ENCODE results near the gene LILRB5. TPM values are rescaled to one million over a fixed set of nuclear protein-coding genes. Genes with fewer than 3 reads are reported as not detected.

LILRB5 gene
- polyA plus RNA-seq, 3 donors = 0.14 to 1.1 (median 0.17) TPM

DNA sequence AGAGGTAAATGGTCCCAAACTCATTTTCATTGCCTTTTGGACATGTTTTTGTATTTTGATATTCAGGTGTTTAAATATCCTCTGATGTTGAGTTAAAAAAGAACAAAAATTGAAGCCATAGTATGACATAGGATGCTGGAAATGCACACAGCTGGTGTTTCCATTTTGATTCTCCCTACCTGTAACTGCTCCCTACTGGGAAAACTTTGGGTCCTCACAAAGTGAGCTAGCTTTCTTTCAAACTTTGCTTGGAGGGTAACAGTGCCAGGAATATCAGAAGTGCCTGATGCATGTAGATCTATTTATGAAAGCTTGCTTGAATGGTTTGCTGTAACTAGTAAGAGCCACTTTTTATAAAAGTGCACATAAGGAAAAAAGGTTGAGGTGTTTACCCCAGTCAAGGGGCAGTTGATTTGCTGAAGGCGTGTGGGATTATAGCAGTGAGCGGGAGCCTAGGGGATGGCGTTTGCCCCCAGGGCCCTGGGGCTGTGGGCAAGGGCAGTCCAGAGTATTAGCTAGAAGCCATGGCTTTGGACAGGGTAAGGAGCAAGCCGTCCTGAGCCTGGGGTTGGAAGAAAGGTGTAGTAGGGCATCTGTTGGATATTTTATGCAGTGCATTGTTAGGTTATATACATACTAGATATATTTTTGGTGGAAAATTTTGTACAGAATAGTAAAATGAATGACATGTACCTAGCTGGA, 52.2 kb downstream of the LILRB5 start:
- H3K4me2 ChIP-seq (replicated peaks; ENCODE audit: extremely low read depth, low read length, poor library complexity, severe bottlenecking) = peak overlapping the region; percentile 99
- Mint-ChIP-seq H3K27me3 (ENCODE audit: low read depth in 3 of 3) (peaks cover 0 to 5% (median 0%) of the 10 kb centered on the region in 3 donors), H3K36me3 (peaks cover 75 to 78% of the 10 kb centered on the region in 2 donors), H3K27ac (peak overlapping the region; percentile 91 to 100 (median 100)), H3K9me3 (peaks cover 0 to 4% (median 0%) of the 10 kb centered on the region in 7 donors), H3K4me1 (peaks cover 76% of the 10 kb centered on the region), H3K4me3 (peak overlapping the region; percentile 100)
- no peaks in the 10 kb centered on the region for H3K27me3 ChIP-seq (ENCODE audit: control insufficient read depth in 2 of 2, insufficient read depth in 2 of 2, low read length in 2 of 2)
- peaks cover 86 to 88% of the 10 kb centered on the region in 2 donors for H3K4me1 ChIP-seq (ENCODE audit: control insufficient read depth in 1 of 2, insufficient read depth in 2 of 2, low read length in 2 of 2)
- peak overlapping the region; percentile 2 to 99 (median 26) for H3K4me3 ChIP-seq (replicated peaks in 1 of 3; ENCODE audit: low read depth in 2 of 3, low read length in 3 of 3)
- intact Hi-C loops (cut with micrococcal nuclease) = loop anchor here (5.0 kb wide), 2 partner anchors 38 to 167 kb away; no protein-coding TSS in a partner anchor
- peaks cover 64 to 65% of the 10 kb centered on the region in 2 donors for H3K36me3 ChIP-seq (replicated peaks in 1 of 2; ENCODE audit: control insufficient read depth in 1 of 2, insufficient read depth in 2 of 2, low read length in 2 of 2)
- H3K79me2 ChIP-seq (ENCODE audit: insufficient read depth, low read length) = peaks cover 86% of the 10 kb centered on the region
- TF ChIP-seq, protein P1, sequence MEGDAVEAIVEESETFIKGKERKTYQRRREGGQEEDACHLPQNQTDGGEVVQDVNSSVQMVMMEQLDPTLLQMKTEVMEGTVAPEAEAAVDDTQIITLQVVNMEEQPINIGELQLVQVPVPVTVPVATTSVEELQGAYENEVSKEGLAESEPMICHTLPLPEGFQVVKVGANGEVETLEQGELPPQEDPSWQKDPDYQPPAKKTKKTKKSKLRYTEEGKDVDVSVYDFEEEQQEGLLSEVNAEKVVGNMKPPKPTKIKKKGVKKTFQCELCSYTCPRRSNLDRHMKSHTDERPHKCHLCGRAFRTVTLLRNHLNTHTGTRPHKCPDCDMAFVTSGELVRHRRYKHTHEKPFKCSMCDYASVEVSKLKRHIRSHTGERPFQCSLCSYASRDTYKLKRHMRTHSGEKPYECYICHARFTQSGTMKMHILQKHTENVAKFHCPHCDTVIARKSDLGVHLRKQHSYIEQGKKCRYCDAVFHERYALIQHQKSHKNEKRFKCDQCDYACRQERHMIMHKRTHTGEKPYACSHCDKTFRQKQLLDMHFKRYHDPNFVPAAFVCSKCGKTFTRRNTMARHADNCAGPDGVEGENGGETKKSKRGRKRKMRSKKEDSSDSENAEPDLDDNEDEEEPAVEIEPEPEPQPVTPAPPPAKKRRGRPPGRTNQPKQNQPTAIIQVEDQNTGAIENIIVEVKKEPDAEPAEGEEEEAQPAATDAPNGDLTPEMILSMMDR (IDR thresholded peaks at IDR 0.05) = no peak
- no peak for DNase-seq
- H3K27ac ChIP-seq (ENCODE audit: low read depth in 1 of 2, low read length in 2 of 2) = peak overlapping the region; percentile 97 to 100
- 80% methylated on average over 4 of the region's 4 CpGs for WGBS (ENCODE audit: insufficient coverage)
- peaks cover 58% of the 10 kb centered on the region for H4K20me1 ChIP-seq (ENCODE audit: insufficient read depth, low read length)
- no peaks in the 10 kb centered on the region for H3K9me3 ChIP-seq (replicated peaks in 1 of 2; ENCODE audit: control insufficient read depth in 1 of 2, insufficient read depth in 1 of 2, low read length in 2 of 2)
- peak overlapping the region; percentile 31 for H3K9ac ChIP-seq (ENCODE audit: insufficient read depth, low read length, poor library complexity, severe bottlenecking)
- no peak overlapping the region for H2AFZ ChIP-seq (ENCODE audit: insufficient read depth, low read depth, low read length, poor library complexity, severe bottlenecking)

DNA sequence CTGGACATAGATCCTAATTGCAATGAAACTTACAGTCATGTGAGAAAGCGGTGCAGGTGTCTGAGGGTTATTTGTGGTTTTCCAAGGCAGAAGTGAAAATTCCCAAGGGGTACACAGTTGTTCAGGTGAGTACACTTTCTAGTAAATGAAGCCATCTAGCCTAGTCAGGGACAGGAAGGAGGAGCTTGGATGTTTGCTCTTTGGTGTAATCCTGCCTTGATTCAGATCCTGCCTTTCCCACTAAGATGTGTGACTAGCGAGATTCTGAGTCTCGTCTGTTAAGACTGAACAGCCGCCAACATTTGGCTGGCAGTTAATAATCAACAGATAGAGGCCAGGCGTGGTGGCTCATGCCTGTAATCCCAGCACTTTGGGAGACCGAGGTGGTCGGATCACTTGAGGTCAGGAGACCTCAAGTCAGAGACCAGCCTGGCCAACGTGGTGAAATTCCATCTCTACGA, 53.9 kb downstream of the LILRB5 start:
- H3K27me3 Mint-ChIP-seq (ENCODE audit: low read depth in 3 of 3) = no peaks in the 10 kb centered on the region
- H4K20me1 ChIP-seq (ENCODE audit: insufficient read depth, low read length) = peaks cover 58% of the 10 kb centered on the region
- peaks cover 0 to 4% (median 0%) of the 10 kb centered on the region in 7 donors for H3K9me3 Mint-ChIP-seq
- H3K9ac ChIP-seq (ENCODE audit: insufficient read depth, low read length, poor library complexity, severe bottlenecking) = peak overlapping the region; percentile 85
- H3K36me3 ChIP-seq (replicated peaks in 1 of 2; ENCODE audit: control insufficient read depth in 1 of 2, insufficient read depth in 2 of 2, low read length in 2 of 2) = peaks cover 64 to 65% of the 10 kb centered on the region in 2 donors
- WGBS (ENCODE audit: insufficient coverage) = 82% methylated on average over 8 of the region's 9 CpGs
- H3K4me3 ChIP-seq (replicated peaks in 1 of 3; ENCODE audit: low read depth in 2 of 3, low read length in 3 of 3) = peak overlapping the region; percentile 83 to 99 (median 91)
- peaks cover 64% of the 10 kb centered on the region for H3K4me1 Mint-ChIP-seq
- TF ChIP-seq, protein P1 (IDR thresholded peaks at IDR 0.05) = no peak
- peak overlapping the region; percentile 99 for H3K4me2 ChIP-seq (replicated peaks; ENCODE audit: extremely low read depth, low read length, poor library complexity, severe bottlenecking)
- peaks cover 76 to 78% of the 10 kb centered on the region in 2 donors for H3K36me3 Mint-ChIP-seq
- no peaks in the 10 kb centered on the region for H3K27me3 ChIP-seq (ENCODE audit: control insufficient read depth in 2 of 2, insufficient read depth in 2 of 2, low read length in 2 of 2)
- peaks cover 72 to 74% of the 10 kb centered on the region in 2 donors for H3K4me1 ChIP-seq (ENCODE audit: control insufficient read depth in 1 of 2, insufficient read depth in 2 of 2, low read length in 2 of 2)
- H3K79me2 ChIP-seq (ENCODE audit: insufficient read depth, low read length) = peaks cover 73% of the 10 kb centered on the region
- H3K27ac ChIP-seq (ENCODE audit: low read depth in 1 of 2, low read length in 2 of 2) = peak overlapping the region; percentile 57 to 97
- H2AFZ ChIP-seq (ENCODE audit: insufficient read depth, low read depth, low read length, poor library complexity, severe bottlenecking) = no peak overlapping the region
- H3K4me3 Mint-ChIP-seq = peak overlapping the region; percentile 100
- intact Hi-C loops (cut with micrococcal nuclease) = loop anchor here in 1 of 2 donors (5.0 kb wide), 1 partner anchor 36 kb away; no protein-coding TSS in a partner anchor
- H3K9me3 ChIP-seq (replicated peaks in 1 of 2; ENCODE audit: control insufficient read depth in 1 of 2, insufficient read depth in 1 of 2, low read length in 2 of 2) = no peaks in the 10 kb centered on the region
- no peak for DNase-seq
- H3K27ac Mint-ChIP-seq = peak overlapping the region; percentile 91 to 100 (median 100)

All from CD14-positive monocyte (primary cell).